GM04503 (cell line): ENCODE results near the gene KIF5C.

Source experiments
- DNase-seq: peaks from one replicate; pipeline ENCODE4 v3.0.0-alpha.2; 2012; ENCODE audit warnings: low read depth

The KIF5C gene

GRCh38 chr2:149017116-149017985 is 142.3 kb downstream of the KIF5C start:
- no peak for DNase-seq

GRCh38 chr2:149018981-149019380 is 144.0 kb downstream of the KIF5C start:
- DNase-seq, result no peak

- no peak for DNase-seq
Measured at GRCh38 chr2:149019768-149020167, 144.7 kb downstream of the KIF5C start.

- no peak for DNase-seq
Measured at GRCh38 chr2:149020432-149020851, 145.4 kb downstream of the KIF5C start.

GRCh38 chr2:149021271-149021719 is 146.3 kb downstream of the KIF5C start:
- DNase-seq, result no peak

- no peak for DNase-seq
Measured at GRCh38 chr2:149021761-149022160, 146.7 kb downstream of the KIF5C start.

DNA sequence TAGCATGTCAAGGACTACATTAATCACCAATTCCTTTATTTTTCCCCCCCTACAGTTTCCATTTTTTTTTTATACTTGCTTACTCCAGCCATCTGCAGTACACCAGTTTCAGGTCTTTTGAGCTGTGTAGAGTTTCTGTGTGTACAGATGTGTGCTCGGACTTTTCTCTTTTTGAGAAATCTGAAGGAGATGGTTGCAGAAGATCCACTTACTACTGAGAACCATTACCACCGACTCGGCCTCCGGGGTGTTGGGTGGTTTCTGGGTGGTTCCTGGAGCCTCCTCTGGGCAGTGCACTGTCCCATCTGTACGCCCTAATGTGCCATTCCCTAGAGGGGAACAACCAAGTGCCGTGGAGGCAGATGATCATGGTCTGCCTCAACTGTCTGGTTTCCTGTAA is 148.1 kb downstream of the KIF5C start:
- DNase-seq, result no peak

- no peak for DNase-seq
Measured at GRCh38 chr2:149027590-149028250, 152.7 kb downstream of the KIF5C start.

DNA sequence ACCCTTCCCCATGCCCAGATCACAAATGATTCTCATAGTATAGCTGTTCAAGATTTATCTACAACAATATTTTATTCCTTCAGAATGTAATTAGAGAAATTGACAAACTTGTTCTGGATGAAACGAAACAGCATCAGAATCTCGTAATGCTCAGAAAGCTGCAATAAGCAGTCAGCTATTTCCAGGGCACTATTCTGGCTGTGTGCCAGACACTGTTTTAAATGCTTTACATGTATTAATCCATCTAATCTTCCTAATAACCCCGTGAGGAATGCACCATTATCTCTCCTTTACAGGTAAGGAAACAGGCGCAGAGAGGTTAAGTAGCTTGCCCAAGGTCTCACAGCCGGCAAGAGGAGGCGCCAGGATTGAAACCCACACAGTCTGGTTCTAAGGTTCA is 153.3 kb downstream of the KIF5C start:
- DNase-seq, result no peak

DNA sequence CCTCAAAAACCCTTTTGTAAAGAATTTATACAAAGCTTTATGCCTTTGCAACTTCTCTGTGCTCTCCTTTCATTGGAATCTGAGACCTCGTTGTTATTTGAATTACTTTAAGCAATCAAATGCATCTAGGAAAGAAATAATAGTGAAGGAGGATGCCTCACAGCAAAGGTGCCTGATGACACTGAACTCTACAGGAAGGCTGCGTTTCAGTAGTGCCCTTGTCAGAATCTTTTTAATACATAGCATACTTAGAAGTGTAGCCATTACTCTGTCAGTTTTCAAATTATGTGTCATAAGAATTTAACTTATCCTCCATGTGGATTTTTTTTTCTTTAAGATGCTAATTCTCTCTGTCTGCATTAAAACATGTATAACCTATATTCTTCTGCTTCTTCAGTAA is 153.9 kb downstream of the KIF5C start:
- no peak for DNase-seq

DNA sequence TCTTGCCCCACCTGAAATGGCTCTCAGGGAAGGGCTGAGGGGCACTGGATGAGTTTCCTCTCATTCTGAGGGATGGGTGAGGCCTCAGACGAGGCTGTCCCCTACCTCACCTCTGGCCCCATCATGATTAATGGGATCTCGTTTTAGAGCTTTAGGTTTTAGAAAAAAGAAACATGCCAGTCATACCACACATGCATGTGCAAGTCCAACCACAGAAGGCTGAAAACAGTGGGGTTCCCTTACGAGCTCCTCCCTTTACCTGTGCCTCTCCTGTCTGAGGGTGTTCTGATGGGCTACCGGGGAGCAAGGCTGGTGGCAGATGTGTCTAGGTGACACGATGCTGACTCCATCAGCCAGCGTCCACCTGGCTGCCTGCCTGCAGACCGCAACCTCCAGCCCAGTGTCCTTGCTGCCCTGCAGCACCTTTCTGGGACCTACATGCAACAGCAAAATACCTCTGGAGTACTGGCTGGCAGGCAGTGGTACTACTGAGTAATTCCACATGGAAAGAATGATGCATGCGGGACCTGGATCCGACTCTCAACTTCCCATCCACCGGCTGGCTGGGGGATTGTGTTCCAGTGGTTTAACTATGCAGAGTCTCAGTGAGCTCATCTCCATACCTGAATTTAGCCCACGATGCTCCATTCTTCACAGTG is 154.4 kb downstream of the KIF5C start:
- DNase-seq, result no peak

- DNase-seq, result no peak
Measured at GRCh38 chr2:149031396-149031795, 156.4 kb downstream of the KIF5C start.

DNA sequence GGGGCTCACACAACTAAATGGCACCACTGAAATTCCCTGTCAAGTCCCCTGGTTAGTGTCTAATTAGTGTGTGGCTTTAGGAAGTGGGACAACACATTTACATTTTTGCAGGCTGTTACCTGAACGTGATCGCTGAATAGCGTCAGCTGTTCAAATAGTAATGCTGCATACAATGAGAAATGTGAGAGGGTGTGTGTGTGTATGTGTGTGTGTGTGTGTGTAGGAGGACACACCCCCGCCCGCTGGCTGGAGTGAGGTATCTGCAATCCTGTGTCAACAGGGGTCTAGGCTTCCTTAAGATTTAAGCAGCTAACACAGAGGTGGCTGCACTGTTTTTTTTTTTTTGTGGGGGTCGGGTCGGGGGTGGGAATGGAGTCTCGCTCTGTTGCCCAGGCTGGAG is 158.7 kb downstream of the KIF5C start:
- DNase-seq, result no peak

DNA sequence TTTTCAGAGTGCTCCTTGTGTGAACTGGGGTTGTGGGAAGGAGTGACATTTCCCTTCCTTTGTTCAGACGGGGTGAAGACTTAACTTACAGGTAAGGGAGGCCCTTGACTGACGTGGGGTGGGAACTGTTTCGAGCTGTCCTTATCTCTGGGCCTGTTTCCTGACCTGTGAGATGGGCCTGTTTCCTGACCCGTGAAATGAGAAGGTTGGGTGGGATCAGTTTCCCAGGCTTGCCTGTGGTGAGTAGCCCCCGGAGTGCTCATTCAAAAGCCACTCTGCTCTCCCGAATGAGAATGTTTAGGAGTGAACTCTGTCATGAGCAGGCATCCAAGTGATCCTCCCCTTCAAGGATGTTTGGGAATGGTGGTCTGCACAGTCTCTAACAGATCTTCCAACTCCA is 159.4 kb downstream of the KIF5C start:
- no peak for DNase-seq

DNA sequence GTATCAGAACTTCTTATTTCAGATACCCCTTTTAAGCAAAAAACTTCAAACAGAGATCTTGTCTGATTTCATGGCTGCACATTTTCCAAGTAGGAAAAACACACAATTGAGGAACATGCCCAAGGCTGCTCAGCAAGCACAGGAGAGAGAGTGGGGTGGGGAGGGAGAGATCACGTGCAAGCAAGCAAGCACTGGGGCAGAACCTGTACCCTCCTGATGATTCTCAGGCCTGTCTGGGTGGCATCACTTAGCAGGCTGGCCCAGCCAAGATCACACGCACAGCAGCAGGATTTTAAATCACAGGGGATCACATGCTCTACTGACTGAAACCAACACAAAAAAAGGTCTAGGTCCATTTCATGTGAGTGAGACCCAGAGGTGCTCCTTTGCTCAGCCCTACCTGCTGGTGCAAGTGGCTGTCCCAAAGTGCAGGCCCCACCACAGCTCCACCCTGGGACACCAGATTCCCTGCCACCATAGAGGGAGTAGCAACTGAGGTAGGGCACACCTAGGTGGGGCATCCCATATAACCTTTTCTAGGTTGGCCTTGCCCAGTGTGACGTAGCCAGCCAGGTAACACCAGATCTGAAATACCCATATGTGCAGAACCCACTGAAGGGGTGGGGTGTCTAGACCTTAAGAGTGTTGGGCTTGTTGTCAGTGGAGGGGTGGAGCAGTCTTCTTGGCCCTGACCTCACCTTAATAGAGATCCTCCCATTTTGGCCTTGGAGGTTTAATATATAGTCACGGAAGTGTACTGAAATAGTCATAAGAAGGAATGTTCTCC is 161.7 kb downstream of the KIF5C start:
- no peak for DNase-seq

DNA sequence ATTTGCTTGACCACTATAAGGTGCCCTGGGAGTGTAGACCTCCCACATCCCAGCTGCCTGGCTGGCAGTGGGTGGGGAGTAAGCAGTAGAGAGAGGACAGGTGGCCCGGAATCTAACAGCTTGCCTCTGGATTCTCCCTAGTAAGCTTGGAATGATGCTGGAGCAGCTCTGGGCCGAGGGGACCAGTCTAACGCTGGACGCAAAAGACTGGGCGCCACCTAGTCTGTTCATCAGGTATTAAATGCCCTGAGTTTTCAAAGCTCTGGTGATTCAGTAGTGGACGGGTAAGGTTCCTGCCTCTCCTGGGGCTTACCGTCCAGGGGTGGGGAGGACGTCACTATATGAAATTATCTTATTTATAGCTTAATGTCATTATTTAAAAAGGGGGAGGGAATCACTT is 162.8 kb downstream of the KIF5C start:
- DNase-seq, result no peak

DNA sequence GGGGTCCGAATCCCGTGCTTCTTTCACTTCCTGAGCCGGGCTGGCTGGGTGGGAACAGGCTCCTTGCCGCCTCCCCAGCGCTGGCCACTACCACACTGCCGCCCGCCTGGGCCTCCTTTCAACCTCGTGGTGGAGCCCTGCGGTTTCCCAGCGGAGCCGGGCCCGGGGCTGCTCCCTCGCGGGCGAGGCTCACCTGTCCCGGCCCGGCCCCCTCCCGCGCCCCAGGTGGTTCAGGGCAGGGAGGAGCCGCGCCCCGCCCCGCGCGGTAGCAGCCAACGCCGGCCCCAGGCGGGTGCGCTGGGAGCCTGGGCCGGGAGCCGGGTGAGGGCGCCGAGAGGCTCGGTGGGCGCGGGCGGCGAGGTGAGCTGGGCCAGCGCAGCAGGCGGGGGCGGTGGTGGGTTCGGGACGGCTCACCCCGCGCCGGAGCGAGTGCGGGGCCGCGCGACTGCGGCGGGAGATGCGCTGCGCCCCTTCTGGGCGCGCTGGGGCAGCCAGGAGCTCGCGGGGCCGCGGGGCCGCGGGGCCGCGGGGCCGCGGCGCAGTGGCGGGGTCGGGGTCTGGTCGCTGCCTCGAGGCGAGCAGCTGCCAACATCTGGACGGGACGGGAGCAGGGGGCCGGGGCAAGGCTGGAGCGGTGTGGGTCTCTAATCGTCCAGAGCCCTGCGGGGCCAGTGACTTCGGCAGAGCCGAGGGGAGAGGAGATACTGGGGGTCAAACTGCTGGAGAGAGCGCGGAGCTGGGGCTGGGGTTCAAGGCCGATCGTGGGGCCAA is 163.6 kb downstream of the KIF5C start, which contains the start of gene LYPD6B:
Gene LYPD6B (plus strand): TSS at position 258 of the 771 bp plus-strand sequence. CDS start 92,250 bp downstream, outside the sequence.
- DNase-seq, result no peak

DNA sequence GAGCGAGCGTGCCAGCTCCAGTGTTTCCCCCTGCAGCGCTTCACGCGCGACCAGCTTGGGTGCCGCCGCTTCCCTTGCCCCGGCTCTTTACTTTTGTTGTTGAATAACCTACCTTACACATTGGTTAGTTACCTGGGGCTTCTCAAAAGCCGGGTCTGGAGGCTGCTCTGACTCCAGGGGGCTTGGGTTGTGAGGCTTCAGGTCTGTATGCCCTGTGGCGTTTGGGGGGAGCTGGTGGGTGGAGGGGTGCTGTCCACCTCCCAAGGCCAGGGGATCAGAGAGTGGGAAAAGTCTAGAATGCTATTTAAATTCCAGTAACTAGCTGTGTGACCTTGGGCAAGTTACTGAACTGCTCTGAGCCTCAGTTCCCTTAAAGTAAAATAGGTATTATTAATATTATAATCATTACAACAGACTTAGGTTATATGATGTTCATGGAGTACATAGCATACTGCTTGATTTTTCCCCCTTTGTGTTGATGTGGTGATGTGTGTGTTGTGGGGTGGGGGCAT is 164.2 kb downstream of the KIF5C start:
- no peak for DNase-seq

- DNase-seq, result no peak
Measured at GRCh38 chr2:149040451-149040850, 165.4 kb downstream of the KIF5C start.

- DNase-seq, result no peak
Measured at GRCh38 chr2:149041482-149041881, 166.5 kb downstream of the KIF5C start.

DNA sequence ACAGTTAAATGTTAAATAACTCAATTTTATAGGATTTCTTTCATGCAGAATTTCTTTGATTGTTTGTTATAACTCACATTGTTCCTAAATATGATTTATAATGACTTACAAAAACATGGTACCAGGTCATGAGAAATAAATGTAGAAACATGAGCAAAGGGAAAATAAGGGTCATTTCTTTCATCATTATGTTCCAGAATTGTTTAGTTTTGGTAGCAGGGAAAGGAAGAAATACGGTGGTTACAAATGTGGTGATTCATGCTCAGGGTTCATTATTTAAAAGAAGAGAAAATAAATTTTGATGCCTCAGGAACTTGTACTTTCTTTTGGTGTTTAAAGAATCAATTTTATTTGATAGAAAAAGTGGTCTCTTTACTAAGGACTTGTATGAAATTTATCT is 167.9 kb downstream of the KIF5C start:
- no peak for DNase-seq
